ENCODE measurements around the gene CCDC116. TPM values are rescaled to one million over a fixed set of nuclear protein-coding genes. Genes with fewer than 3 reads are reported as not detected.

CCDC116 gene
- total and polyA plus RNA-seq, 11 donors, result 0.18 to 1.3 (median 0.26) TPM; not detected in 4

DNA sequence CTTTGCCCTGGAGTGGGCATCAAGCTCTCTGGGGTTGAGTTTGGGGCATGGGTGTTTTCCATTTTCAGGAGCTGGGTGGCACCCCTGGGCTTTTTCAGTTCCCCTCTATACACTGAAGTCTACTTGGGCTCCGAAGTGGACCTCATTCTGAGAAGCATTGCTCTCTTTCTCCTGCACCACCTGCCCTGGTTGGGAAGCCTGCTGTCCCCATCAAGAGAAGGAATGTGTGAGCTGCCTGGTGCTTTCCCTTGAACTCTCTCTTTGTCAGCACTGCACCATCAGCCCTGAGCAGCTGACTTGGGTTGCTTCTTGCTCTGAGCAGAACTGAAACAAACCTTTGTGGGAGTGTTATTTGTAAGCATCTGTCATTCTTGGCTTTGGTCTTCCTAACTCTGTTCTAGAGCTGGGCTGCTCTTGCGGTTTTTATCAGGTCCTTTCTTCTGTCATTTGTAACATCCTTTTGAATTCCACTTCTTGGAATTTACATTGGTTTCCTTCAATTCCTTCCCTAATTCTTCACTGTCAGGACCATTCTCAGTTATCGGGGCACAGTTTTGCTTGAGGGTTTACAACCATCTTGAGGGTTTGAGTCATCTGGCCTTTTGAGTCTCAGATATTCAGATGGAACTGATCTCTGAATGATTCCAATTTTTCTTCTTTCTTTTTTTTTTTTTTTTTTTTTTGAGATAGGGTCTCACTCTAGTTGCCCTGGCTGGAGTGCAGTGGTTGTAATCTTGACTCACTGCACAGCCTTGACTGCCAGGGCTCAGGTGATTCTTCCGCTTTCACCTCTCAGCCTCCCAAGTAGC, 44.6 kb upstream of the CCDC116 start:
- Histone ChIP-seq H3K9me3 (no peaks in the 10 kb centered on the region), H3K27me3 (no peaks in the 10 kb centered on the region), H3K4me3 (no peak overlapping the region), H3K4me1 (peaks cover 5 to 71% (median 51%) of the 10 kb centered on the region in 12 donors), H3K36me3 (peaks cover 0 to 7% (median 3%) of the 10 kb centered on the region in 9 donors), H3K27ac (no peak overlapping the region)
- WGBS, 4 donors, result 72 to 82% (median 76%) methylated on average over 4 of the region's 4 CpGs
- DNase-seq (no peak), ATAC-seq (peak in 3 of 4 donors; percentile 5 to 29 (median 25))
- TF ChIP-seq POLR2A (IDR thresholded peaks at IDR 0.05), result no peak
- intact Hi-C loops (cut with DNase I), result loop anchor here in 1 of 10 donors (10.0 kb wide), 1 partner anchor 47 kb away; the partner anchor contains the start of genes CCDC116 and YDJC

DNA sequence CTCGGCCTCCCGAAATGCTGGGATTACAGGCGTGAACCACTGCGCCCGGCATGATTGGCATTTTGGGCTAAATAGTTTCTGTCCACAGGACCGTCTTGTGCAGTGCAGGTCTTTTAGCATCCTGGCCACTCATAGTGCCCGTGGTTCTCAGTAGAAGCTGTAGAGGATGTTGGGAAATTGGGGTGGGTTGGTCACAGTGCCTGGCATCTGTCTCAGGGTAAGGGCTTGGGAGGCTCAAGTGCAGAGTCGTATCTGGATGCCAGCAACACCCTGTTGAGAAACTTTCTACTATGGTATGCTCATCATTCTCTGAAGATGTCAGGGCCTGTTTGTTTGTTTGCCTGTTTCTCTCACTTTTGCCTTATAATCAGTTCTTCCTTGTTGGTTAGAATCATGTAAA, 43.2 kb upstream of the CCDC116 start:
- DNase-seq (no peak), ATAC-seq (no peak)
- H3K27ac ChIP-seq, result no peak overlapping the region
- intact Hi-C loops (cut with DNase I), result loop anchor here in 1 of 10 donors (10.0 kb wide), 1 partner anchor 45 kb away; the partner anchor contains the start of genes CCDC116 and YDJC
- no peaks in the 10 kb centered on the region for H3K9me3 ChIP-seq
- peaks cover 5 to 77% (median 58%) of the 10 kb centered on the region in 12 donors for H3K4me1 ChIP-seq
- H3K36me3 ChIP-seq, result peaks cover 0 to 21% (median 17%) of the 10 kb centered on the region in 9 donors
- TF ChIP-seq, protein P1, sequence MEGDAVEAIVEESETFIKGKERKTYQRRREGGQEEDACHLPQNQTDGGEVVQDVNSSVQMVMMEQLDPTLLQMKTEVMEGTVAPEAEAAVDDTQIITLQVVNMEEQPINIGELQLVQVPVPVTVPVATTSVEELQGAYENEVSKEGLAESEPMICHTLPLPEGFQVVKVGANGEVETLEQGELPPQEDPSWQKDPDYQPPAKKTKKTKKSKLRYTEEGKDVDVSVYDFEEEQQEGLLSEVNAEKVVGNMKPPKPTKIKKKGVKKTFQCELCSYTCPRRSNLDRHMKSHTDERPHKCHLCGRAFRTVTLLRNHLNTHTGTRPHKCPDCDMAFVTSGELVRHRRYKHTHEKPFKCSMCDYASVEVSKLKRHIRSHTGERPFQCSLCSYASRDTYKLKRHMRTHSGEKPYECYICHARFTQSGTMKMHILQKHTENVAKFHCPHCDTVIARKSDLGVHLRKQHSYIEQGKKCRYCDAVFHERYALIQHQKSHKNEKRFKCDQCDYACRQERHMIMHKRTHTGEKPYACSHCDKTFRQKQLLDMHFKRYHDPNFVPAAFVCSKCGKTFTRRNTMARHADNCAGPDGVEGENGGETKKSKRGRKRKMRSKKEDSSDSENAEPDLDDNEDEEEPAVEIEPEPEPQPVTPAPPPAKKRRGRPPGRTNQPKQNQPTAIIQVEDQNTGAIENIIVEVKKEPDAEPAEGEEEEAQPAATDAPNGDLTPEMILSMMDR (IDR thresholded peaks at IDR 0.05), result no peak
- no peak for TF ChIP-seq POLR2A (IDR thresholded peaks at IDR 0.05)
- H3K27me3 ChIP-seq, result no peaks in the 10 kb centered on the region
- H3K4me3 ChIP-seq, result no peak overlapping the region
- 84 to 91% (median 88%) methylated on average over 8 of the region's 8 CpGs for WGBS, 4 donors

DNA sequence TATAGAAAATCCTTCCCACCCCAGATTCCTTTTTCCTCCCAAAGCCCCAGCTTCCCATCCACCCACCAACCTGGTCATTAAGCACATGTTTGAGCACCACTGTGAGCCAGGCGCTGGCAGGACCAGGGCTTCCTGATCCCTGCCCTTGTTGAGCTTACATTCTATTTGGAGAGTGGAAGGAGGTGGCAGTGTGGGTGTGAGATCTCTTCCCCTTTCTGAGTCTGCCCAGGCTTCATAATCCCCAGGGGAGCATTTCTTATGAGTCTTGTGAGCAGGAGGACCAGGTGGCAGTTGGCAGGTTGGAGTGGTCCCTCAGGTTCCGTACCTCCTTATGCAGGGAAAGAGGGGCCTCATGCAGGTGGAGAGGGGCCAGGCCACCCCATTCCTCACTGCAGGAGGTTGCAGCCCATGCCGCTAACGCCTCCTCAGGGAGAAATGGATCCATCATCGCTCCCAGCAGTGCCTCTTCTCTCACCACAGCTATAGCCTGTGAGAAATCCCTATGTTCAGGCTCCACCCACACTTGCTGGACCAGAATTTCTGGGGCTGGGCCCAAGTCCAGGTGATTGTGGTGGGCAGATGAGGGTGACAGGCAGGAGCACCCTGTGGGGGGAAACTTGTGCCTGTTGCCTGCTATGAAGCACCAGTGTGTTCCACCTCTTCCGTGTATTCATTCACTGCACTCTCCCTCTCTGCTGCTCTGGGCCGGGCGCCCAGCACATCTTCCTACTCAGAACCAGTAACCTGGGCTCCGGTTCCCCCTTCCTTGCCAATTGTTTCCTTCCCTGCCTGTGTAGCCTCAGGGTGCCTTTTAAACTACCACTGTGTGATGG, 41.5 kb upstream of the CCDC116 start:
- H3K27ac ChIP-seq, result peak overlapping the region in 2 of 12 donors; percentile 6 to 35
- intact Hi-C loops (cut with DNase I), result loop anchor here in 1 of 10 donors (5.0 kb wide), 1 partner anchor 36 kb away; no protein-coding TSS in a partner anchor
- ATAC-seq, result no peak

DNA sequence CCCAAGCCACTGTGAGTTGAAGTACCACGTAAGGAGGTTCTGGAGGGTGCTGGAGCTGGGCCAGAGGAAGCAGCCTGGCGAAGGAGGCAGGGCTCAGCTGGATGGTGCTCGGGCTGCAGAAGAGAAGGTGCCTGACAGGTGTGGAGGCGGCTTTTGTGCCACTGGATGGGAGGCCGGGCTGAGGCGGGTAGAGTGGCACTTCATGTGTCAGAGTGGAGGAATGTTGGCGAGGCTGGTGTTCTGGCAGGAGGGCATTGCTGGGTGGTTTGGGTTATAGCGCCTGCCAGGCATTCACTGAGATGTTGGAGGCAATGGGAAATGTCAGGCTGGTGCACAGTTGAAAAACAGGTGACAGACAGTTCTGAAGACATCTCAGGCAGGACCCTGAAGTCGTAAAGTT, 40.9 kb upstream of the CCDC116 start:
- intact Hi-C loops (cut with DNase I), result loop anchor here in 1 of 10 donors (5.0 kb wide), 1 partner anchor 36 kb away; no protein-coding TSS in a partner anchor

More for the DNA sequence above, 41.5 kb upstream of the CCDC116 start:
- TF ChIP-seq, protein P1 (IDR thresholded peaks at IDR 0.05), result no peak
- no peak for TF ChIP-seq POLR2A (IDR thresholded peaks at IDR 0.05)
- no peak for DNase-seq
- H3K9me3 ChIP-seq, result no peaks in the 10 kb centered on the region
- peaks cover 5 to 87% (median 66%) of the 10 kb centered on the region in 12 donors for H3K4me1 ChIP-seq
- H3K36me3 ChIP-seq, result peaks cover 0 to 37% (median 33%) of the 10 kb centered on the region in 9 donors
- H3K27me3 ChIP-seq, result no peaks in the 10 kb centered on the region
- no peak overlapping the region for H3K4me3 ChIP-seq
- WGBS, 4 donors, result 77 to 82% (median 78%) methylated on average over 9 of the region's 9 CpGs

More for the DNA sequence above, 40.9 kb upstream of the CCDC116 start:
- 48 to 61% (median 54%) methylated on average over 9 of the region's 9 CpGs for WGBS, 4 donors
- Histone ChIP-seq H3K36me3 (peaks cover 0 to 44% (median 37%) of the 10 kb centered on the region in 9 donors), H3K9me3 (no peaks in the 10 kb centered on the region), H3K4me3 (no peak overlapping the region), H3K4me1 (peaks cover 5 to 87% (median 66%) of the 10 kb centered on the region in 12 donors), H3K27me3 (no peaks in the 10 kb centered on the region), H3K27ac (peak overlapping the region in 3 of 12 donors; percentile 6 to 35 (median 8))
- TF ChIP-seq, protein P1 (IDR thresholded peaks at IDR 0.05), result no peak
- no peak for TF ChIP-seq POLR2A (IDR thresholded peaks at IDR 0.05)
- DNase-seq, result peak; percentile 49 to 75 (median 71)
- ATAC-seq, result peak; percentile 56 to 85 (median 79)
